Neural crest cell (in vitro differentiated cells): ENCODE data around the gene WDR93. TPM values are rescaled to one million over a fixed set of nuclear protein-coding genes. Genes with fewer than 3 reads are reported as not detected.

Experiments
- DNase-seq: peaks from one replicate; pipeline ENCODE4 v3.0.0; 2021; ENCODE audit warnings: low read depth, mixed read lengths, low spot score
- H3K27ac Mint-ChIP-seq: one replicate; pipeline ENCODE4 v1.8.0; 2021; ENCODE audit warnings: mild to moderate bottlenecking, mixed read lengths; ENCODE audit not compliant: unreplicated experiment
- H3K27me3 Mint-ChIP-seq: 2 replicates; pipeline ENCODE4 v1.8.0; 2021; ENCODE audit warnings: low read depth, mild to moderate bottlenecking, mixed read lengths
- H3K36me3 Mint-ChIP-seq: 2 replicates; pipeline ENCODE4 v1.8.0; 2021; ENCODE audit warnings: low read depth, mild to moderate bottlenecking, mixed read lengths
- H3K4me1 Mint-ChIP-seq: 2 replicates; pipeline ENCODE4 v1.8.0; 2021; ENCODE audit warnings: mixed read lengths
- H3K4me3 Mint-ChIP-seq: one replicate; pipeline ENCODE4 v1.8.0; 2021; ENCODE audit warnings: mild to moderate bottlenecking, mixed read lengths
- H3K9me3 Mint-ChIP-seq: 2 replicates; pipeline ENCODE4 v1.8.0; 2021; ENCODE audit warnings: mixed read lengths
- total RNA-seq: library from RNA; stranded (reverse); gene quantifications from 2 replicates; pipeline ENCODE4 v1.2.1, GENCODE V29; 2021
- TF ChIP-seq, protein P1 (sequence below): fragments of 200-600 bp; sonication (generic); conservative IDR thresholded peaks from 2 replicates; pipeline ENCODE4 v1.5.0; 2021; ENCODE audit warnings: antibody characterized with exemption, mild to moderate bottlenecking

WDR93 gene
- total RNA-seq, 1 donor from 2014 or later = not detected

DNA sequence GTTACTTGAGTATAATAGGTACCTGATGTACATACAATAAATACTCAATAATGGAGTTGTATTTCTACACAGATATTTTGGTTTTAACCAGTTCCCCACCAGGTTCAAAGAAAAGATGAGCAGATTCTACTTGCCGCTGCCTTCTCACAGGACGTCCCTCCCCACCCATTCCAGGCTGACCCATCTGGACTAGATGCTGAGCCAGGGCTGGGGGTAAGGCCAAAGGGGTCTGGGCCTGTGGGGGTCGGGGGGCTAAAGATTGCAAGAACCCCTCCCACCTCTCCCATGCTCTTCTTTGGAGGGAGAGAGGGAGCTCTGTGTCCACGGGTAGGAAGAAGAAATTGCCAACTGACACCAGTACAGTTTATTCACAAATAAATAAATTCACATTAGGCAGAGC is 58.9 kb downstream of the WDR93 start:
- Mint-ChIP-seq H3K4me3 (peak overlapping the region; percentile 24), H3K27ac (no peak overlapping the region)

DNA sequence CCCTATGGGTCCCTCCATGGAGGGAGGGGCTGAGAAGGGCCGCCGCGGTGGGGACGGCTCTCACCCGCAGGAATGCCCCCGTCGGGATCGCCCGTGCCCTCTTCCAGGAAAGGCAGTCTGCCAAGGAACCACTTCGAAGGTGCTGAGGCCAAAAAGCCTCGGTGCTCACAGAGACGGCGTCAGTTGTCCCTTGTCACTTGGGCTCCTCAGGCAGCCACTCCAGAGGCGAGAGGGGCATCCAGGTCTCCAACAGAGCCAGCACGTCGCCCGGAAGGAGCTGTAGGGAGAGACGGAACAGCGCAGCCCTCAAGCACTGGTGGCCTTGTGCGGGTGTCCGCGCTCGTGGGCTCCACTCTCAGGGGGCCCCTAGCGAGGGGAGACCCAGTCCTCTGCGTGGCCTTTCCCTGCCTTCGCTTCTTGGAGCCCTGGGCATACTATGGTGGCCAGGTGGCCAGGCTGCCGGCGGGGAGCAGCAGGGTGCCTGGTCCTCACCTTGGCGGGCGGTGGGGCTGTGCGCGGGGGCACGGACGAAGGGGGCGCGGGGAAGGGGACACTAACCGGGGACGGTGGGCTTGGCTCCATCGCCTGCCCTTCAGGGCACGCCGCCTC is 59.4 kb downstream of the WDR93 start:
- Mint-ChIP-seq H3K4me3 (peak overlapping the region; percentile 24), H3K36me3 (no peaks in the 10 kb centered on the region), H3K27me3 (peaks cover 11% of the 10 kb centered on the region), H3K27ac (no peak overlapping the region), H3K4me1 (no peaks in the 10 kb centered on the region), H3K9me3 (no peaks in the 10 kb centered on the region)
- no peak for DNase-seq
- TF ChIP-seq, protein P1, sequence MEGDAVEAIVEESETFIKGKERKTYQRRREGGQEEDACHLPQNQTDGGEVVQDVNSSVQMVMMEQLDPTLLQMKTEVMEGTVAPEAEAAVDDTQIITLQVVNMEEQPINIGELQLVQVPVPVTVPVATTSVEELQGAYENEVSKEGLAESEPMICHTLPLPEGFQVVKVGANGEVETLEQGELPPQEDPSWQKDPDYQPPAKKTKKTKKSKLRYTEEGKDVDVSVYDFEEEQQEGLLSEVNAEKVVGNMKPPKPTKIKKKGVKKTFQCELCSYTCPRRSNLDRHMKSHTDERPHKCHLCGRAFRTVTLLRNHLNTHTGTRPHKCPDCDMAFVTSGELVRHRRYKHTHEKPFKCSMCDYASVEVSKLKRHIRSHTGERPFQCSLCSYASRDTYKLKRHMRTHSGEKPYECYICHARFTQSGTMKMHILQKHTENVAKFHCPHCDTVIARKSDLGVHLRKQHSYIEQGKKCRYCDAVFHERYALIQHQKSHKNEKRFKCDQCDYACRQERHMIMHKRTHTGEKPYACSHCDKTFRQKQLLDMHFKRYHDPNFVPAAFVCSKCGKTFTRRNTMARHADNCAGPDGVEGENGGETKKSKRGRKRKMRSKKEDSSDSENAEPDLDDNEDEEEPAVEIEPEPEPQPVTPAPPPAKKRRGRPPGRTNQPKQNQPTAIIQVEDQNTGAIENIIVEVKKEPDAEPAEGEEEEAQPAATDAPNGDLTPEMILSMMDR = no peak

More for the DNA sequence above, 58.9 kb downstream of the WDR93 start:
- no peaks in the 10 kb centered on the region for H3K36me3 Mint-ChIP-seq
- no peak for DNase-seq
- TF ChIP-seq, protein P1 = no peak
- H3K4me1 Mint-ChIP-seq = no peaks in the 10 kb centered on the region
- H3K27me3 Mint-ChIP-seq = peaks cover 8% of the 10 kb centered on the region
- no peaks in the 10 kb centered on the region for H3K9me3 Mint-ChIP-seq

DNA sequence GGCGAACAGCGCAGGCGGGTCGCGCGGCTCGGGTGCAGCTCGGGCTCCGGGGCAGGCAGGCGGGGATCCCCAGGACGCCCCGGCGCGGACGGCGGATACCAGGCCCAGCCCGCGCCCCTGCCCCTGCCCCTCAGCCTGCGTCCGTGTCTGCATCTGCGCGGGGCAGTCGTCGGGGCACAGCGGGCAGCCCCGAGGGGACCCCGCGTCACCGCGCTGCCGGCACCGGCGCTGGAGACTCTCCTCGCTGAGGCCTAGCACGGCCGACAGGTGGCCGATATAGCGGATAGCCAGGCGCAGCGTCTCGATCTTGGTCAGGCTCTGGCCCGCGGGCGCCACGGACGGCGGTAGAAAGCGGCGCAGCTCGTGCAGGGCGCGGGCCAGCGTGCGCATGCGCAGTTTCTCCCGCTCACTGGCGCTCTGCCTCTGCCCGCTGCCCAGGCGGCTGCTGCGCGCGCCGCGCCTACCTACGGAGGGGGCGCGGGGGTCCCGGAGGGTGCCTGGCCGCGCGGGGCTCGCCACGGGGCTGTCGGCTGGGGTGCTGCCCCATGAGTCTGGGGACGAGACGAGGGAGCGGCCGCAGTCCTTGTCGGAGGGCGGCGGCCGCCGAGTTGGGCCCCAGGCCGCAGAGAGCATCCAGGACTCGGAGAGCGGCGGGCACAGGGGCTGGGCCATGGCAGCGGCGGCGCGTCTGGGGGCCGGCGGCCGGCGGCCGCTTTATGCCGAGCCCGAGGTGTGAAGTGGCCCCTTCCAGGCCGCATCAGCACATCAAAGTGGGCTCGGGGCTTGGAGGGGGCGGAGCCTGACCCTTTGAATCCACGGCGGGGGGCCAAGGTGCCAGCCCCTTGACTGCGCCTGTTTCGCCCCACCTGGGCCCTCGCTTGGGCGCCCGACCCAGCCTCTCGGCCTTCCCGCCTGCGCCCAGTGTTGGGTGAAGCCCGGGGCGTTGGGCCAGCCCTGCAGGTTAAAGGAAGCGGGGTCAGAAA is 60.2 kb downstream of the WDR93 start, which contains the start of gene MESP1:
TSS of gene MESP1 (minus strand) at position 690 of the 983 bp plus-strand sequence. CDS start at position 672, 18 bp downstream.
- peak; percentile 89 for DNase-seq
- no peak within 1 kb of the TSS for H3K27ac Mint-ChIP-seq
- H3K27me3 Mint-ChIP-seq = peaks cover 11% of the 10 kb centered on the region
- H3K9me3 Mint-ChIP-seq = no peaks in the 10 kb centered on the region
- no peaks in the 10 kb centered on the region for H3K36me3 Mint-ChIP-seq
- no peaks in the 10 kb centered on the region for H3K4me1 Mint-ChIP-seq
- TF ChIP-seq, protein P1 = peak; percentile 78
- peak within 1 kb of the TSS; percentile 79 for H3K4me3 Mint-ChIP-seq

DNA sequence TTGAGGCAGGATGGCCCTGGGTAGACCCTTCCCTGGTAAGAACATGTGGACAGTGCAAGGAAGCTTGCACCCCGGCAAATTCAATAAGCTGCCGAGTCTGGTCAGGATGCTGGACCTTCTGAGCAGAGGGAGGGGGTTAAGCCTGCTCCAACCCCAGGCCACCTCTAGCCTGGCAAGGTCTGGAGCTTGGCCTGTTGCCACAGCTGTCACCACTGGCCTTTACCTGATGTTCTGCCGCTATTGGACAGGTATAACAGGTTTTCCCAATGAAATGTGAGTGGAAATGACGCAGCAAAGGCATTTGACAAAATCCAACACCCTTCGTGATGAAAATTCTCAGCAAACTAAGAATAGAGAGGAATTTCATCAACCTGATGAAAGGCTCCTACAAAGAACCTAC is 61.1 kb downstream of the WDR93 start:
- Mint-ChIP-seq H3K27me3 (peaks cover 11% of the 10 kb centered on the region), H3K4me1 (no peaks in the 10 kb centered on the region), H3K4me3 (peak overlapping the region; percentile 79), H3K27ac (no peak overlapping the region), H3K36me3 (no peaks in the 10 kb centered on the region), H3K9me3 (no peaks in the 10 kb centered on the region)
- TF ChIP-seq, protein P1 = no peak
- no peak for DNase-seq

DNA sequence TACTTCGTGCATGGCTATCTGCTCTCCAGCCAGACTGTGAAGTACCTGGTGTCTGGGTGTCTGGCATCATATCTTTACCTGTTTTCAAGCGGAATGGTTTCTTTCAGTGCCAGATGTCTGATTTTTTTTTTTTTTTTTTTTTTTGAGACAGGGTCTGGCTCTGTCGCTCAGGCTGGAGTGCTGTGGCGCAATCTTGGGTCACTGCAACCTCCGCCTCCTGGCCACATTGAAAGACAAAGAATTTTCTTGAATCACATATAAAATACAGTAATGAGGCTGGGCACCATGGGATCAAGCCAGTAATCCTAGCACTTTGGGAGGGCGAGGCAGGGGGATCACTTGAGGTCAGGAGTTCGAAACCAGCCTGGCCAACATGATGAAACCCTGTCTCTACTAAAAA is 63.2 kb downstream of the WDR93 start:
- H3K27ac Mint-ChIP-seq = no peak overlapping the region
- no peak overlapping the region for H3K4me3 Mint-ChIP-seq
- H3K36me3 Mint-ChIP-seq = no peaks in the 10 kb centered on the region
- no peaks in the 10 kb centered on the region for H3K9me3 Mint-ChIP-seq
- H3K4me1 Mint-ChIP-seq = no peaks in the 10 kb centered on the region
- H3K27me3 Mint-ChIP-seq = peaks cover 11% of the 10 kb centered on the region
- TF ChIP-seq, protein P1 = no peak
- DNase-seq = no peak
